ENCODE measurements around the gene GATC.

- TF ChIP-seq USF2 (IDR thresholded peaks at IDR 0.05; ENCODE audit: low read depth, low read length): no peak
- TF ChIP-seq RAD21 (IDR thresholded peaks at IDR 0.05; ENCODE audit: low read length): no peak
- TF ChIP-seq CTCF (conservative IDR thresholded peaks at IDR 0.05; ENCODE audit: low read depth, low read length): no peak
- no peak for TF ChIP-seq ELK1 (IDR thresholded peaks at IDR 0.05; ENCODE audit: borderline replicate concordance, low read depth, low read length)
- TF ChIP-seq POLR2A (IDR thresholded peaks at IDR 0.05; ENCODE audit: low read depth, low read length): no peak
These were observed 33.2 kb downstream of the GATC start for GRCh38 chr12:120479458-120479857.
